Adrenal gland (tissue), 12 donors: ENCODE measurements around the gene RASSF4. TPM values are rescaled to one million over a fixed set of nuclear protein-coding genes. Genes with fewer than 3 reads are reported as not detected.

Experiments
- DNase-seq, 7 donors: peaks; one replicate each; pipeline ENCODE4 v3.0.0-alpha.2; 2019 to 2020
- H3K27ac ChIP-seq, 5 donors: fragments of 200-600 bp; sonication (generic) in 4 of 5; 1 replicate in 3 of 5; 2 replicates in 2 of 5; pipeline versions ENCODE4 v1.5.1 to v1.8.0; 2016 to 2020; ENCODE audit warnings: mild to moderate bottlenecking in 1 of 5
- H3K27me3 ChIP-seq: fragments of 200-600 bp; 2 replicates; pipeline ENCODE4 v1.8.0; 2021
- H3K36me3 ChIP-seq, 2 donors: fragments of 200-600 bp; replicated peaks in 1 of 2; 1 replicate in 1 of 2; 2 replicates in 1 of 2; pipeline versions ENCODE4 v1.5.1 to v1.8.0; 2018 to 2022
- H3K4me1 ChIP-seq, 2 donors: fragments of 200-600 bp; replicated peaks in 1 of 2; 1 replicate in 1 of 2; 2 replicates in 1 of 2; pipeline versions ENCODE4 v1.5.1 to v1.8.0; 2018 to 2021
- H3K4me3 ChIP-seq, 4 donors: fragments of 200-600 bp; sonication (generic) in 3 of 4; one replicate each; pipeline ENCODE4 v1.5.1; 2016 to 2018
- H3K9me3 ChIP-seq, 3 donors: fragments of 200-600 bp; sonication (generic) in 1 of 3; replicated peaks in 1 of 3; 1 replicate in 2 of 3; 2 replicates in 1 of 3; pipeline versions ENCODE4 v1.5.1 to v1.8.0; 2016 to 2021
- CTCF ChIP-seq, 6 experiments: fragments of 450-650 bp in 4 of 6; fragments of 200-600 bp in 2 of 6; sonication (generic) in 1 of 6; IDR thresholded peaks; 1 replicate in 5 of 6; 2 replicates in 1 of 6; pipeline versions ENCODE4 v1.5.1 to v1.8.0; 2016 to 2021; ENCODE audit warnings: antibody characterized with exemption in 6 of 6, mild to moderate bottlenecking in 2 of 6, moderate library complexity in 1 of 6
- POLR2A ChIP-seq, 2 donors: fragments of 450-650 bp; IDR thresholded peaks; one replicate each; pipeline ENCODE4 v1.6.1; 2017; ENCODE audit warnings: antibody characterized with exemption in 2 of 2, mild to moderate bottlenecking in 2 of 2, moderate library complexity in 1 of 2
- WGBS, 4 donors: extraction: QIAGEN DNeasy Blood & Tissue Kit in 2 of 4; methylation state at CpG; one replicate each; pipeline versions ENCODE4 v1.1.5 to v1.1.7; 2013 to 2017; 5-methylcytosine and 5-hydroxymethylcytosine counted together
- intact Hi-C, 2 donors: fragments of 100-400 bp; cut with DNase I; formaldehyde crosslinking; loops; one replicate each; pipeline versions ENCODE4 v1.14.1 to v1.15.0; 2022 to 2023
- polyA plus RNA-seq, 3 donors: library from polyadenylated mRNA; stranded (reverse); fragments of 200-250 nt in 2 of 3; fragments of 350-450 nt in 1 of 3; fragmentation: Illumina TruSeq in 1 of 3; extraction: RNeasy Lipid Tissue Mini Kit (QIAGEN cat#74804) in 1 of 3; gene quantifications; one replicate each; pipeline ENCODE4 v1.2.3, GENCODE V29; 2013 to 2014
- total RNA-seq, 9 donors: library from RNA; depleted of rRNA in 4 of 9; stranded (reverse); fragments of >200 nt in 4 of 9; fragments of 120-200 nt in 1 of 9; fragmentation: NEBNext Ultra II Directional in 1 of 9; extraction: Animal tissue kit (Norgen Biotek cat#: 25700) in 1 of 9; gene quantifications; one replicate each; pipeline versions ENCODE4 v1.1.0 to v1.2.4, GENCODE V29; 2013 to 2023
- donor health status: healthy with polysubstance abuse.
- donor health status: Bipolar disorder and iron deficiency.
- donor health status: DM: yes; HTN: yes; CAD: no.
- donor health status: DM: no; HTN: no; CAD: no.
- donor health status: DM: no; HTN: no; CAD: no.
- donor health status: DM: yes; HTN: yes; CAD: no.

RASSF4 gene
- total and polyA plus RNA-seq, 12 donors, result 5.2 to 47.5 (median 25.0) TPM

GRCh38 chr10:44974628-44975430 lies 15.2 kb downstream of the RASSF4 start:
- H3K27ac ChIP-seq, result peak overlapping the region in 4 of 5 donors; percentile 1 to 73 (median 72)
- peak in 6 of 7 donors; percentile 70 to 85 (median 75) for DNase-seq
- intact Hi-C loops, result loop anchor here (2.0 to 5.0 kb wide), 2 partner anchors 40 to 43 kb away; no protein-coding TSS in a partner anchor

GRCh38 chr10:44975431-44976331 lies 16.1 kb downstream of the RASSF4 start:
- no peaks in the 10 kb centered on the region for H3K27me3 ChIP-seq
- intact Hi-C loops, result loop anchor here in 1 of 2 donors (2.0 kb wide), 1 partner anchor 41 kb away; no protein-coding TSS in a partner anchor
- H3K4me3 ChIP-seq, result peak overlapping the region in 1 of 4 donors; percentile 41
- DNase-seq, result peak in 2 of 7 donors; percentile 33 to 62
- H3K27ac ChIP-seq, result peak overlapping the region in 3 of 5 donors; percentile 72 to 83 (median 73)
- H3K9me3 ChIP-seq, result no peaks in the 10 kb centered on the region
- H3K36me3 ChIP-seq, result peaks cover 0 to 28% of the 10 kb centered on the region in 2 donors
- 52 to 63% (median 58%) methylated on average over 6 to 10 of the region's 10 CpGs for WGBS, 4 donors
- TF ChIP-seq POLR2A (IDR thresholded peaks at IDR 0.05) (no peak), CTCF (IDR thresholded peaks at IDR 0.05) (peak in 1 of 6 experiments; percentile 4)
- H3K4me1 ChIP-seq, result peaks cover 42 to 62% of the 10 kb centered on the region in 2 donors

More at GRCh38 chr10:44974628-44975430, 15.2 kb downstream of the RASSF4 start:
- TF ChIP-seq POLR2A (IDR thresholded peaks at IDR 0.05) (peak; percentile 34 to 43), CTCF (IDR thresholded peaks at IDR 0.05) (peak; percentile 56 to 99 (median 88))
- Histone ChIP-seq H3K36me3 (peaks cover 0 to 30% of the 10 kb centered on the region in 2 donors), H3K4me1 (peaks cover 34 to 54% of the 10 kb centered on the region in 2 donors), H3K9me3 (no peaks in the 10 kb centered on the region), H3K27me3 (no peaks in the 10 kb centered on the region), H3K4me3 (peak overlapping the region in 2 of 4 donors; percentile 26 to 41)
- WGBS, 4 donors, result 2 to 6% (median 5%) methylated on average over 18 to 46 of the region's 46 CpGs

- Histone ChIP-seq H3K27ac (peak overlapping the region in 2 of 5 donors; percentile 83 to 90), H3K36me3 (peaks cover 0 to 21% of the 10 kb centered on the region in 2 donors), H3K27me3 (no peaks in the 10 kb centered on the region), H3K9me3 (no peaks in the 10 kb centered on the region), H3K4me1 (peaks cover 51 to 71% of the 10 kb centered on the region in 2 donors), H3K4me3 (peak overlapping the region in 1 of 4 donors; percentile 80)
- whole genome bisulfite sequencing, 4 donors, result 83 to 87% (median 85%) methylated on average over 9 of the region's 9 CpGs
- no peak for DNase-seq
- no peak for TF ChIP-seq CTCF (IDR thresholded peaks at IDR 0.05)
- TF ChIP-seq POLR2A (IDR thresholded peaks at IDR 0.05), result no peak
- intact Hi-C loops, result no loop called here
Measured at GRCh38 chr10:44976352-44977198, 17.0 kb downstream of the RASSF4 start.
